Thyroid gland (tissue), 4 donors: Measurements from ENCODE around the gene DNAH12. TPM values are rescaled to one million over a fixed set of nuclear protein-coding genes. Genes with fewer than 3 reads are reported as not detected.

Experiments
- DNase-seq, 2 donors: peaks; one replicate each; pipeline ENCODE4 v3.0.0-alpha.2; 2019
- H3K27ac ChIP-seq, 3 donors: fragments of 200-600 bp; sonication (generic); 1 replicate in 2 of 3; 2 replicates in 1 of 3; pipeline ENCODE4 v1.5.1; 2016 to 2019; ENCODE audit warnings: mild to moderate bottlenecking in 1 of 3, moderate library complexity in 1 of 3
- H3K27me3 ChIP-seq: fragments of 200-600 bp; sonication (generic); one replicate; pipeline ENCODE4 v1.5.1; 2019
- H3K36me3 ChIP-seq, 2 donors: fragments of 200-600 bp; sonication (generic); one replicate each; pipeline ENCODE4 v1.5.1; 2016 to 2019
- H3K4me1 ChIP-seq, 2 donors: fragments of 200-600 bp; sonication (generic); one replicate each; pipeline ENCODE4 v1.5.1; 2017 to 2019
- H3K4me3 ChIP-seq, 3 donors: fragments of 200-600 bp; sonication (generic); replicated peaks in 1 of 3; 1 replicate in 2 of 3; 2 replicates in 1 of 3; pipeline ENCODE4 v1.5.1; 2016; ENCODE audit warnings: mild to moderate bottlenecking in 1 of 3
- H3K9me3 ChIP-seq: fragments of 200-600 bp; sonication (generic); one replicate; pipeline ENCODE4 v1.5.1; 2017
- POLR2A ChIP-seq, 2 donors: fragments of 450-650 bp; IDR thresholded peaks; one replicate each; pipeline ENCODE4 v1.6.1; 2017; ENCODE audit warnings: antibody characterized with exemption in 2 of 2, mild to moderate bottlenecking in 2 of 2, moderate library complexity in 1 of 2
- WGBS, 2 donors: methylation state at CpG; one replicate each; pipeline ENCODE4 v1.1.5; 2017; 5-methylcytosine and 5-hydroxymethylcytosine counted together
- intact Hi-C: fragments of 100-400 bp; cut with DNase I; formaldehyde crosslinking; loops from one replicate; pipeline ENCODE4 v1.15.1; 2023
- total RNA-seq, 4 donors: library from RNA; depleted of rRNA; stranded (reverse); fragments of >200 nt; gene quantifications; one replicate each; pipeline ENCODE4 v1.2.3, GENCODE V29; 2016
- TF ChIP-seq, protein P1 (sequence below), 6 experiments: fragments of 200-600 bp in 3 of 6; fragments of 450-650 bp in 3 of 6; sonication (generic) in 3 of 6; IDR thresholded peaks; one replicate each; pipeline ENCODE4 v1.5.1; 2016 to 2019; ENCODE audit warnings: antibody characterized with exemption in 6 of 6, mild to moderate bottlenecking in 2 of 6, inconsistent platforms in 1 of 6, moderate library complexity in 1 of 6

The DNAH12 gene
- total RNA-seq, 4 donors from 2014 or later = 0.04 to 0.98 (median 0.19) TPM

DNA sequence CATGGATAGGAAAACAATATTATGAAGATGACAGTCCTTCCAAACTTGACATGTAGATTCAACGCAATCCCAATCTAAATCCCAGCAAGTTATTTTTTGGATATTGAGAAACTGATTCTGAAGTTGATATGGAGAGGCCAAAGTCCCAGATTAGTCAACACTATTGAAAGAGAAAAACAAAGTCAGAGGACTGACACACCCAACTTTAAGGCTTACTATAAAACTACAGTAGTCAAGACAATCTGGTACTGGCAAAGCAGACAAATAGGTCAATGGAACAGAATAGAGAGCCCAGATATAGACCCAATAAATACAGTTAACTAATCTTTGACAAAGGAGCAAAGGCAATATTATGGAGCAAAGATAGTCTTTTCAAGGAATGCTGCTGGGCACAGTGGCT is 132.4 kb downstream of the DNAH12 start:
- H3K36me3 ChIP-seq = no peaks in the 10 kb centered on the region
- no peaks in the 10 kb centered on the region for H3K27me3 ChIP-seq
- intact Hi-C loops = no loop called here
- TF ChIP-seq, protein P1, sequence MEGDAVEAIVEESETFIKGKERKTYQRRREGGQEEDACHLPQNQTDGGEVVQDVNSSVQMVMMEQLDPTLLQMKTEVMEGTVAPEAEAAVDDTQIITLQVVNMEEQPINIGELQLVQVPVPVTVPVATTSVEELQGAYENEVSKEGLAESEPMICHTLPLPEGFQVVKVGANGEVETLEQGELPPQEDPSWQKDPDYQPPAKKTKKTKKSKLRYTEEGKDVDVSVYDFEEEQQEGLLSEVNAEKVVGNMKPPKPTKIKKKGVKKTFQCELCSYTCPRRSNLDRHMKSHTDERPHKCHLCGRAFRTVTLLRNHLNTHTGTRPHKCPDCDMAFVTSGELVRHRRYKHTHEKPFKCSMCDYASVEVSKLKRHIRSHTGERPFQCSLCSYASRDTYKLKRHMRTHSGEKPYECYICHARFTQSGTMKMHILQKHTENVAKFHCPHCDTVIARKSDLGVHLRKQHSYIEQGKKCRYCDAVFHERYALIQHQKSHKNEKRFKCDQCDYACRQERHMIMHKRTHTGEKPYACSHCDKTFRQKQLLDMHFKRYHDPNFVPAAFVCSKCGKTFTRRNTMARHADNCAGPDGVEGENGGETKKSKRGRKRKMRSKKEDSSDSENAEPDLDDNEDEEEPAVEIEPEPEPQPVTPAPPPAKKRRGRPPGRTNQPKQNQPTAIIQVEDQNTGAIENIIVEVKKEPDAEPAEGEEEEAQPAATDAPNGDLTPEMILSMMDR (IDR thresholded peaks at IDR 0.05) = no peak
- TF ChIP-seq POLR2A (IDR thresholded peaks at IDR 0.05) = no peak
- no peak for DNase-seq
- 90 to 94% methylated on average over 1 of the region's 1 CpG for WGBS, 2 donors
- no peak overlapping the region for H3K27ac ChIP-seq
- no peaks in the 10 kb centered on the region for H3K4me1 ChIP-seq
- H3K4me3 ChIP-seq = no peak overlapping the region
- H3K9me3 ChIP-seq = no peaks in the 10 kb centered on the region

DNA sequence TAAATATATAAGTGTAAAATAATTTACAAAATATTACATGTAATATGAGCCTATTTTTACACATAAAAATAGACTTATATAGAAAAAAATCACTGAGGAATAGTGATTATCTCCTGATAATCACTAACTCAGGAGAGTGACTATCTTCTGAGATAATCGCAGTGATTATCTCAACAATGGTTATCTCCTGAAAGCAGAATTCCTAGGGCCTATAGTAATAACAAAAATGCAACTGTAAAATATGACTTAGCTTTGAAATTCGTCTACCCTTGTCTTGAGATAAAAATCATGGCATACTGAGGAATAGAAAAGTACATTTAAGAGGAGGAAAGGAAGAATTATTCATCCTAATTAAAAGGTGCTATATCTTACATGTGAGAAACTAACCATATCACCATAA is 134.7 kb downstream of the DNAH12 start:
- Histone ChIP-seq H3K4me3 (no peak overlapping the region), H3K4me1 (no peaks in the 10 kb centered on the region), H3K27me3 (no peaks in the 10 kb centered on the region), H3K27ac (no peak overlapping the region), H3K36me3 (no peaks in the 10 kb centered on the region), H3K9me3 (no peaks in the 10 kb centered on the region)
- TF ChIP-seq POLR2A (IDR thresholded peaks at IDR 0.05) = no peak
- TF ChIP-seq, protein P1 (IDR thresholded peaks at IDR 0.05) = no peak
- WGBS, 2 donors = 70 to 72% methylated on average over 2 of the region's 2 CpGs
- intact Hi-C loops = no loop called here
- DNase-seq = no peak

DNA sequence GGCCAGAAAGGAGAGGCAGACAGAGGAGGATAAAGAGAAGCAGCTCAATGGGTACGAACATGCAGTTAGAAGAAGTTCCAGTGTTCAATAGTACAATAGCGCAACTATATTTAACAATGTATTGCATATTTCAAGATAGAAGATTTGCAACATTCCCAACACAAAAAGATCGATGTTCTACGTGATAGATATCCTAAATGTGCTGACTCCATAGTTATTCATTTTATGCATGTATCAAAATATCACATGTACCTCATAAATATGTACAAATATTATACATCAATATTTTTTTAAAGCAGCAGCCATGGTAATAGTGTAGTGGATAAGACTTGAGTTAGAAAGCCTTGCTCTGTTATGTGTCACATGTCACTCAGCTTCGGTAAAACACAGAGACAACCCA is 141.5 kb downstream of the DNAH12 start:
- 66 to 80% methylated on average over 5 of the region's 5 CpGs for WGBS, 2 donors
- intact Hi-C loops = no loop called here
- Histone ChIP-seq H3K36me3 (no peaks in the 10 kb centered on the region), H3K9me3 (no peaks in the 10 kb centered on the region), H3K4me1 (no peaks in the 10 kb centered on the region), H3K27ac (no peak overlapping the region), H3K4me3 (no peak overlapping the region), H3K27me3 (no peaks in the 10 kb centered on the region)
- DNase-seq = no peak
- TF ChIP-seq, protein P1 (IDR thresholded peaks at IDR 0.05) = no peak
- TF ChIP-seq POLR2A (IDR thresholded peaks at IDR 0.05) = no peak

DNA sequence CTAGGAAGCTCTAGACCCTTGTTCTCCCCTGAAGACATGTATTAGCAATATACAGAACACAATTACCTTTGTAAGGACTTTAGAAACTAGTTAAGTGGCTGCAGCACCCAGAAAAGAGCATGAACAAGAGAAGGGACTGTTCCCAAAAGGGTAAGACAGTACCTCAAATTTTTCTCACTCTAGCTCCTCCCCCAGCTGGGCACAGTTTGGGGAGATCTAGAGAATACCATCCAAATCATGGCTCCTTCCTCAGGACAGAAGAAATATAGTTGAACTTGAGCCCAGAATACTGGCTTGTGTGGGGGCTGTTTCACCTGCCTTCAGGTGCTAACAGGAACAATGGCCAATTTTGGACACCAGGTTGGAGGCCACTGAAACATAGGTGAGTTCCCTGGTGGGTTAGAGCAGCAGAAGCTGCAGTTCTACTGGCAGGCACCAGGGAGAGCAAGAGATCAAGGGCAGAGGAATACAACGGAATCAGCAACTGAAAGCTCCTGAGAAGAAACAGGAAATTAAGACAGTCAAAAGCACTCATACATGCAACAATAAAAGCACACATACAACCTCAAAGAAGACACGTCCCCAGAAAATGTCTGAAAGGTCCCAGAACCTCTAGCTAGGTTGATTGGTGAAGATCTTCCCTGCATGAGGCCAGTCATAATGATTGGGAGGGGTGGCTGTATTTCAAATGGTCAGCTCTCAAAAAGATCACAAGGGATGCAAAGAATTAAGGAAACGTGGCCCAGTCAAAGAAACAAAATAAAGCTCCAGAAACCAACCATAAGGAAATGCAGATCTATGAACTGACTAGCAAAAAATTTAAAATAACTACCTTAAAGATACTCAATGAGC is 146.7 kb downstream of the DNAH12 start:
- Histone ChIP-seq H3K36me3 (no peaks in the 10 kb centered on the region), H3K4me3 (no peak overlapping the region), H3K4me1 (no peaks in the 10 kb centered on the region), H3K27ac (no peak overlapping the region), H3K27me3 (no peaks in the 10 kb centered on the region), H3K9me3 (no peaks in the 10 kb centered on the region)
- DNase-seq = peak; percentile 35 to 42
- 18 to 23% methylated on average over 3 of the region's 3 CpGs for WGBS, 2 donors
- TF ChIP-seq, protein P1 (IDR thresholded peaks at IDR 0.05) = peak in 5 of 6 experiments; percentile 39 to 81 (median 80)
- TF ChIP-seq POLR2A (IDR thresholded peaks at IDR 0.05) = no peak
- intact Hi-C loops = no loop called here

DNA sequence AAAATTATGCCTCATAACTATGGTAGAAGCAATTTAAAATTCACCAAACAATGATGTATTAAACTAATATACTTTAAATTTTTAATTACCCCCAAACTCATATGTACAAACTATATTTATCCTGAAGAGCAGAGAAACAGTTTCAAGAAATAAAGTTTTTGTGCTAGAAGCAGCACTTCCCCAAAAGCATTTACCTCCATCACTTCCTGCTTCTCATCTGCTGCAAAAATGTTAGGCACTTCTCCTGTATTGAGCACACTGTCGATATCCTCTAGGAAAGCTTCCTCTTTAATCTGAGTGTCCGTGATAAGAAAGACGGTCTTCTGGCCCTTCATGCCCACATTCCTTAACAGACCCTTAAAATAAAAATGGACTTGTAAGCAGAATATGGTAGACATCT is 150.2 kb downstream of the DNAH12 start:
- no peaks in the 10 kb centered on the region for H3K9me3 ChIP-seq
- intact Hi-C loops = no loop called here
- no peak for DNase-seq
- TF ChIP-seq, protein P1 (IDR thresholded peaks at IDR 0.05) = no peak
- no peak for TF ChIP-seq POLR2A (IDR thresholded peaks at IDR 0.05)
- H3K4me1 ChIP-seq = no peaks in the 10 kb centered on the region
- 66 to 76% methylated on average over 3 of the region's 3 CpGs for WGBS, 2 donors
- H3K27ac ChIP-seq = no peak overlapping the region
- no peaks in the 10 kb centered on the region for H3K36me3 ChIP-seq
- H3K27me3 ChIP-seq = no peaks in the 10 kb centered on the region
- no peak overlapping the region for H3K4me3 ChIP-seq
